ENCODE measurements around the gene ADAMTS14.
A peak's percentile ranks its signal among the peaks of the same experiment; 100 is the strongest.

DNA sequence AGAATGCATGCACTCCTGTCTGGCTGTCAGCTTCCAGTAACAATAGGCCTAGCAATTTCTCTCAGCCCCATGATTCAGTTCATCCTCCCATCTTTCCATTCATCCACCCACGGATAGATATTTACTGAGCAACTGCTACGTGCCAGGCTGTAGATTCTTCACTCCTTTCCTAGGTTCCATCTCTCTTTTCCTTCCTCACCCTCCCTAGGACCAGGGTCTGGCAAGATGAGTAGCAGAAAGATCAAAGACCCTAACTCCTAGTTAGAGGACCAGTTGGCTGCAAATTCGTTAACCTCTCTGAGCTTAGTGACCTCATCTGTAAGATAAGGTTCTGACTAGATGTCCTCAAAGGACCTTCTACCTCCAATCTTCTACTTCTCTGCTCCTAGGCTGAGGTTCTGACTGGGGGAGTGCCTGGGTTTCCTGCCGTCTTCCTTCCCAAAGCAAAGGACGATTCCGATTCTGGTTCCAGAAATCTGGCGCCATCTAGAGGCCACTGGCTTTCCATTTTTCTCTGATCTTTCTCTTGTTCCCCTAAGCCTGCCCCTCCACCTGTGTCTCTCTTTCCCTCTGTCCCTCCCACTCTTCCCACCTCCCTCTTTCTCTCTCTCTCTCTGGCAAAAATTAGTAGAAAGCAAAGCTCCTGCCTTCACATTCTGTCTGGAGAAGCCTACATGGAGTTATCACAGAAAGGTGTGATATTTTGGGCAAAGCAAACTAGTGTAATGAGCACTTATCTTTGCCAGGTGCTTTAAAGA is 86.6 kb downstream of the ADAMTS14 start:
- TF ChIP-seq, protein P1, sequence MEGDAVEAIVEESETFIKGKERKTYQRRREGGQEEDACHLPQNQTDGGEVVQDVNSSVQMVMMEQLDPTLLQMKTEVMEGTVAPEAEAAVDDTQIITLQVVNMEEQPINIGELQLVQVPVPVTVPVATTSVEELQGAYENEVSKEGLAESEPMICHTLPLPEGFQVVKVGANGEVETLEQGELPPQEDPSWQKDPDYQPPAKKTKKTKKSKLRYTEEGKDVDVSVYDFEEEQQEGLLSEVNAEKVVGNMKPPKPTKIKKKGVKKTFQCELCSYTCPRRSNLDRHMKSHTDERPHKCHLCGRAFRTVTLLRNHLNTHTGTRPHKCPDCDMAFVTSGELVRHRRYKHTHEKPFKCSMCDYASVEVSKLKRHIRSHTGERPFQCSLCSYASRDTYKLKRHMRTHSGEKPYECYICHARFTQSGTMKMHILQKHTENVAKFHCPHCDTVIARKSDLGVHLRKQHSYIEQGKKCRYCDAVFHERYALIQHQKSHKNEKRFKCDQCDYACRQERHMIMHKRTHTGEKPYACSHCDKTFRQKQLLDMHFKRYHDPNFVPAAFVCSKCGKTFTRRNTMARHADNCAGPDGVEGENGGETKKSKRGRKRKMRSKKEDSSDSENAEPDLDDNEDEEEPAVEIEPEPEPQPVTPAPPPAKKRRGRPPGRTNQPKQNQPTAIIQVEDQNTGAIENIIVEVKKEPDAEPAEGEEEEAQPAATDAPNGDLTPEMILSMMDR (IDR thresholded peaks at IDR 0.05) = peak; percentile 61 to 86 (median 72)
- TF ChIP-seq POLR2A (IDR thresholded peaks at IDR 0.05) = no peak

Measured in adrenal gland (tissue), 5 donors.